PC-9 (cell line): Measurements from ENCODE around the gene SP110.

ENCODE experiments used
- CTCF ChIP-seq: fragments of 200-600 bp; sonication (generic); conservative IDR thresholded peaks from 2 replicates; pipeline ENCODE4 v1.6.1; 2017; ENCODE audit warnings: mixed run types, antibody characterized with exemption, mild to moderate bottlenecking, moderate library complexity
- EZH2 ChIP-seq: fragments of 200-600 bp; sonication (generic); IDR thresholded peaks from 2 replicates; pipeline ENCODE4 v1.8.0; 2017; ENCODE audit warnings: antibody characterized with exemption, low read depth

- TF ChIP-seq CTCF (no peak), EZH2 (no peak)
Observed at GRCh38 chr2:230220347-230220969, 674 bp upstream of the SP110 start.
